GM23248 (cell line): Measurements from ENCODE around the gene S100A4. TPM values are rescaled to one million over a fixed set of nuclear protein-coding genes. Genes with fewer than 3 reads are reported as not detected.
A peak's percentile ranks its signal among the peaks of the same experiment; 100 is the strongest.

Experiments
- DNase-seq: peaks from one replicate; pipeline ENCODE4 v3.0.0-alpha.2; 2015
- H2AFZ ChIP-seq: fragments of 200-600 bp; sonication (generic); 2 replicates; pipeline ENCODE4 v1.6.1; 2016; ENCODE audit warnings: antibody characterized with exemption
- H3F3A ChIP-seq: fragments of 200-600 bp; sonication (generic); 2 replicates; pipeline ENCODE4 v1.6.1; 2016; ENCODE audit warnings: mild to moderate bottlenecking, antibody characterized with exemption, mixed run types; ENCODE audit not compliant: insufficient read depth
- H3K27ac ChIP-seq: fragments of 200-600 bp; sonication (generic); 2 replicates; pipeline ENCODE4 v1.5.1; 2016; ENCODE audit warnings: mild to moderate bottlenecking
- H3K27me3 ChIP-seq: fragments of 200-600 bp; sonication (generic); replicated peaks from 2 replicates; pipeline ENCODE4 v1.6.1; 2016; ENCODE audit warnings: mild to moderate bottlenecking; ENCODE audit not compliant: insufficient read depth
- H3K36me3 ChIP-seq: fragments of 200-600 bp; sonication (generic); 2 replicates; pipeline ENCODE4 v1.6.1; 2016; ENCODE audit warnings: low read depth, mild to moderate bottlenecking
- H3K4me1 ChIP-seq: fragments of 200-600 bp; sonication (generic); 2 replicates; pipeline ENCODE4 v1.6.1; 2016; ENCODE audit warnings: mild to moderate bottlenecking; ENCODE audit not compliant: insufficient read depth
- H3K4me2 ChIP-seq: fragments of 200-600 bp; sonication (generic); one replicate; pipeline ENCODE4 v1.6.1; 2016; ENCODE audit warnings: mild to moderate bottlenecking; ENCODE audit not compliant: unreplicated experiment
- H3K4me3 ChIP-seq: fragments of 200-600 bp; sonication (generic); 2 replicates; pipeline ENCODE4 v1.5.1; 2016; ENCODE audit warnings: mild to moderate bottlenecking
- H3K79me2 ChIP-seq: fragments of 200-600 bp; sonication (generic); 2 replicates; pipeline ENCODE4 v1.6.1; 2016; ENCODE audit warnings: mild to moderate bottlenecking; ENCODE audit not compliant: insufficient read depth
- H3K9ac ChIP-seq: fragments of 200-600 bp; sonication (generic); 2 replicates; pipeline ENCODE4 v1.6.1; 2016; ENCODE audit warnings: mild to moderate bottlenecking
- H3K9me2 ChIP-seq: fragments of 200-600 bp; sonication (generic); 2 replicates; pipeline ENCODE4 v1.6.1; 2016; ENCODE audit warnings: mixed run types, mild to moderate bottlenecking, moderate library complexity; ENCODE audit not compliant: insufficient read depth
- H3K9me3 ChIP-seq: fragments of 200-600 bp; sonication (generic); one replicate; pipeline ENCODE4 v1.6.1; 2017; ENCODE audit warnings: low read depth
- H4K20me1 ChIP-seq: fragments of 200-600 bp; sonication (generic); 2 replicates; pipeline ENCODE4 v1.6.0; 2016; ENCODE audit not compliant: insufficient read depth
- EZH2 ChIP-seq: fragments of 200-600 bp; sonication (generic); IDR thresholded peaks from 2 replicates; pipeline ENCODE4 v1.6.1; 2018; ENCODE audit warnings: antibody characterized with exemption, mild to moderate bottlenecking; ENCODE audit not compliant: insufficient read depth, poor library complexity, severe bottlenecking
- EZH2phosphoT487 ChIP-seq: fragments of 200-600 bp; sonication (generic); IDR thresholded peaks from 2 replicates; pipeline ENCODE4 v1.6.1; 2018; ENCODE audit warnings: antibody characterized with exemption, moderate library complexity, mild to moderate bottlenecking, low read depth; ENCODE audit not compliant: insufficient read depth
- WGBS, 2 experiments: methylation state at CpG; one replicate each; pipeline ENCODE4 v1.1.6; 2015 to 2017; ENCODE audit warnings: low lambda C conversion rate in 2 of 2, low coverage in 1 of 2; ENCODE audit errors: missing lambda C conversion rate in 2 of 2; 5-methylcytosine and 5-hydroxymethylcytosine counted together
- in situ Hi-C: fragments of 300-500 bp; cut with MboI; formaldehyde crosslinking; loops from 2 replicates; pipeline ENCODE4 v1.15.0; 2020
- polyA plus RNA-seq: library from polyadenylated mRNA; unstranded; fragments of >200 nt; fragmentation: Nextera tagmentation; extraction: Ambion mirVana; gene quantifications from 2 replicates; pipeline ENCODE4 v1.2.1, GENCODE V29; 2016
- total RNA-seq: library from RNA; depleted of rRNA; stranded (reverse); fragments of >200 nt; shearing (Covaris generic); gene quantifications from 2 replicates; pipeline ENCODE4 v1.2.3, GENCODE V29; 2014

Gene S100A4
- total and polyA plus RNA-seq, 2 experiments from 2014 or later, result 236 to 610 TPM

GRCh38 chr1:153531638-153532037 lies 14.0 kb downstream of the S100A4 start:
- in situ Hi-C loops, result no loop called here
- no peak overlapping the region for H3K4me3 ChIP-seq

GRCh38 chr1:153527683-153528040 lies 17.9 kb downstream of the S100A4 start:
- peaks cover 17% of the 10 kb centered on the region for H3K4me1 ChIP-seq
- H3F3A ChIP-seq, result peaks cover 46% of the 10 kb centered on the region
- no peak overlapping the region for H3K4me2 ChIP-seq
- no peak overlapping the region for H3K27ac ChIP-seq
- H3K9ac ChIP-seq, result no peak overlapping the region
- H4K20me1 ChIP-seq, result no peaks in the 10 kb centered on the region
- no peak overlapping the region for H2AFZ ChIP-seq
- no peaks in the 10 kb centered on the region for H3K79me2 ChIP-seq
- no peaks in the 10 kb centered on the region for H3K36me3 ChIP-seq
- in situ Hi-C loops, result no loop called here
- 72 to 75% methylated on average over 5 of the region's 5 CpGs for WGBS, 2 experiments
- H3K9me2 ChIP-seq, result no peaks in the 10 kb centered on the region
- DNase-seq, result no peak
- H3K27me3 ChIP-seq, result no peaks in the 10 kb centered on the region
- H3K4me3 ChIP-seq, result no peak overlapping the region
- no peaks in the 10 kb centered on the region for H3K9me3 ChIP-seq
- TF ChIP-seq EZH2phosphoT487 (no peak), EZH2 (no peak)

More at GRCh38 chr1:153531638-153532037, 14.0 kb downstream of the S100A4 start:
- Histone ChIP-seq H3K9me2 (no peaks in the 10 kb centered on the region), H3K27ac (peak overlapping the region; percentile 97; the same call in 1 of the 2 replicates), H3K27me3 (no peaks in the 10 kb centered on the region), H3K36me3 (no peaks in the 10 kb centered on the region), H3K4me2 (no peak overlapping the region), H3F3A (peaks cover 47% of the 10 kb centered on the region), H4K20me1 (no peaks in the 10 kb centered on the region), H3K9me3 (no peaks in the 10 kb centered on the region), H3K79me2 (peaks cover 17% of the 10 kb centered on the region), H3K4me1 (peaks cover 21% of the 10 kb centered on the region), H2AFZ (no peak overlapping the region), H3K9ac (no peak overlapping the region)
- WGBS, 2 experiments, result 79 to 80% methylated on average over 3 of the region's 3 CpGs
- no peak for DNase-seq
- TF ChIP-seq EZH2 (no peak), EZH2phosphoT487 (no peak)

- in situ Hi-C loops, result no loop called here
- H3K27me3 ChIP-seq, result no peaks in the 10 kb centered on the region
- 72 to 75% methylated on average over 8 of the region's 8 CpGs for WGBS, 2 experiments
- DNase-seq, result peak; percentile 56
- H3K27ac ChIP-seq, result no peak overlapping the region
- no peaks in the 10 kb centered on the region for H3K9me2 ChIP-seq
- H3K4me1 ChIP-seq, result peaks cover 12% of the 10 kb centered on the region
- peaks cover 41% of the 10 kb centered on the region for H3F3A ChIP-seq
- no peaks in the 10 kb centered on the region for H4K20me1 ChIP-seq
- no peaks in the 10 kb centered on the region for H3K79me2 ChIP-seq
- H3K9me3 ChIP-seq, result no peaks in the 10 kb centered on the region
- H3K4me2 ChIP-seq, result no peak overlapping the region
- no peak overlapping the region for H3K4me3 ChIP-seq
- no peaks in the 10 kb centered on the region for H3K36me3 ChIP-seq
- no peak overlapping the region for H3K9ac ChIP-seq
- no peak overlapping the region for H2AFZ ChIP-seq
- TF ChIP-seq EZH2, result no peak
- no peak for TF ChIP-seq EZH2phosphoT487
These were observed 18.5 kb downstream of the S100A4 start for GRCh38 chr1:153527023-153527682.

GRCh38 chr1:153526132-153526543 lies 19.5 kb downstream of the S100A4 start:
- Histone ChIP-seq H4K20me1 (no peaks in the 10 kb centered on the region), H3K4me1 (peaks cover 9% of the 10 kb centered on the region), H3K27me3 (no peaks in the 10 kb centered on the region), H3K36me3 (no peaks in the 10 kb centered on the region), H3K27ac (no peak overlapping the region), H3F3A (peaks cover 31% of the 10 kb centered on the region), H3K4me3 (no peak overlapping the region), H3K9ac (no peak overlapping the region), H3K9me2 (no peaks in the 10 kb centered on the region), H3K4me2 (no peak overlapping the region), H3K9me3 (no peaks in the 10 kb centered on the region), H2AFZ (no peak overlapping the region), H3K79me2 (no peaks in the 10 kb centered on the region)
- no peak for DNase-seq
- WGBS, 2 experiments, result 65 to 70% methylated on average over 8 of the region's 8 CpGs
- TF ChIP-seq EZH2phosphoT487 (no peak), EZH2 (no peak)
- in situ Hi-C loops, result no loop called here
